NCI-H2029 treated with DMSO at 0.1 percent for 48 hours (cell line): ENCODE results near the gene FNIP2.
"Not testable (repeated sequence)": the region's sequence is repeated elsewhere in the genome, so short reads cannot be mapped to it uniquely, and the experiment has no call there.

Source experiments
- DNase-seq: peaks from one replicate; lab custom pipeline; 2025; lab: John Stamatoyannopoulos, UW

The FNIP2 gene

GRCh38 chr4:158870626-158871334 is 102.0 kb downstream of the FNIP2 start:
- DNase-seq: no peak

- no peak for DNase-seq
Observed at GRCh38 chr4:158871335-158871724, 102.5 kb downstream of the FNIP2 start.

GRCh38 chr4:158873795-158874401 is 105.1 kb downstream of the FNIP2 start:
- no peak for DNase-seq

DNA sequence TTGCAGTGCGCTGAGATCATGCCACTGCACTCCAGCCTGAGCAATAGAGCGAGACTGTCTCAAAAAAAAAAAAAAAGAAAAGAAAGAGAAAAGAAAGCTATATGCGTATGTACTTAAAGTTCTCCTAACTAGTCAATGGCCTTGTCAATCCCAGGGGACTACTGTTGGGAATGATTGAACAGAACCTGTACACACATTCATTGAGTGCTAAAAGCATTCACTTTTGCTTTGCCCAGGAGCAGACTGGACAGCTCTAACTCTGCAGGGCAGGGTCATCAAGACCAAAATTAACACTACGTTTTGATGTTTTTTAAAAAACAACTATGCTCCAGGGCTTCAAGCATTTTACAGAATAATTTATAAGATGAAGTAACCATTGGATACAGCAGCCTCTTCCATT is 106.2 kb downstream of the FNIP2 start:
- no peak for DNase-seq

DNA sequence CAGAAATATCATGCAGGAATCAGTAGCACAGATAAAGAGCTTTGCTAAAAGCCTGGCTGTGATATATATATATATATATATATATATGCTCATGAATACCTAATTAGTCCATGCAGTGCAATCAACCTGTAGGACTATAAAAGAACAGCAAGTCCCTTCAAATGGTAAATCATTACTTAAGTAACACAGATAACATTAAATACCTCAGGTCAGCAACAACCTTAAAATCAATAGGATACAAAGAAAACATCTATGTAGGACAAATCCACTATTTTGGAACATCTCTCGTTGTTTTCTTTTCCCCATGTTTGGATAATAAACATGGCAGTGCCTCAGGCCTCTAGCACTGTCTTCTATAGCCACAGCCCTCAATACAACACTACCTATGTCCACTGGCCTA is 106.6 kb downstream of the FNIP2 start:
- DNase-seq: no peak

DNA sequence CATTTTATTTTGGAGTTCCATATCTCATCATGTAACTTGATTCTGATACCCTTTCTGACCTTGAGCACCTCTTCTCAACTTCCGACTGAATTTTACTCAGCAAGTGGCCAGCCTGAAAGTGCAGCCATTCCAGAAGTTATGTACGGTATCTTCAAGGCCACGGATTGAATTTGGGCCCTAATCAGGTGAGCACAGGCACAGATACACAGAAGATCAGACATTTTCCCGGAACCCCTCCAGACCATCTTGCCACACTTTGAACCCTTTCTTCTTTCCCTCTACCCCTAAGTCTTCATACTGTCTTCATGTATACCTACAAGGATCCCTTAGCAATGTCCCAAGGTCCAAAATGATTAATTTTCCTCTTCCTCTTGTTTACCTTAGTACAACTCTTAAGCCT is 108.2 kb downstream of the FNIP2 start:
- no peak for DNase-seq

- not testable (repeated sequence) for DNase-seq
Observed at GRCh38 chr4:158882142-158882541, 113.3 kb downstream of the FNIP2 start.

DNA sequence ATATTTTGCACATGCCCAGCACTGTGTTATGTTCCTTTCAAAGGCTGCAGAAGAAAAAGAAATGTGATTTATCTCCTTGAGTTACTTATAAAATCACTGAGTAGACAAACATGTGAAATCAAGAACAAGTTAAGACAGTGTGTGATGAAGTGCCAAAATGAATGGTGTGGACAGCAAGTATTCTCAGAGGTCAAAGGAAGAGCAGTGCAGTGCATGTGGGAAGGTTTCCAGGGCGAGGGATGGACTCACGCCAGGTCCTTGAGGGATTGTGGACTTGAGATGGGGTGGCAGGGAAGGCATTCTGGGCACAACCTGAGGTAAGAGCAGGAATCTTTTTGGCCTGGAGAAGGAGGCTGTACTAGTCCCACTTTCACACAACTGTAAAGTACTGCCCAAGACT is 115.5 kb downstream of the FNIP2 start:
- no peak for DNase-seq

DNA sequence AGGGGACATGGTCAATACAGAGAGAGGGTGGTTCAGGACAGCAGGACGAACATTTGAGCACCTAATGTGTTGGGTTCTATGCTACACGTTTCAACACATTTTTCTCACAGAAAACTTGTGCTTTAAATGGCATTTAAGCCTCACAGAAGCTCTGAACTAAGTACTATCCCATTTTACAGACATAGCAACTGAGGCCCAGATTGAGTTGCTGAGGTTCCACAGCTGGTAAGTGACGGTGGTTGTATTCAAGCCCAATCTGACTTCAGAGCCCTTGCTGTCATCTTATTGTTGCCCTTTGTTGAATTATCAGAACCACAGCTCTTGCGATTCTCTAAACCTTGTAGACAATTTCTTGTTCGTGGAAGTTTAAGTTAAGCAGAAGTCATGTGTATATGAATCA is 116.7 kb downstream of the FNIP2 start:
- no peak for DNase-seq

DNA sequence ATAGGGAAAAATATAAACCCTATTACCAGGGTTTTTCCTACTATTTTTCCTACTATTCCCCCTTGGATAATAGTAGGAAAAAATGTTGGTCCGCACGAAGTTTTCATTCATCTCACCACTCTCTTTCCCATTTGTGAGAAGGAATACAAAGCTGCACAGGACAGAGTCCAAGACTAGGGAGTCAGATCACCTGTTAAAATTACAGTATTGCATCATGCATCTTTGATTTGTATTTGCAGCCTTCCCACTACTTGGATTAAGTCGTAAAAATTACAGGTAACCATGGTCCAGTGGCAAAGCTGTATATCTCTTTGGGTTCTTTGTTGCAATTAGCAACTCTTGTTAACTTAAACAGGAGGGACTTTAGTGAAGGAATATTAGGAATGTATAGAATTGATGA is 121.5 kb downstream of the FNIP2 start:
- no peak for DNase-seq

DNA sequence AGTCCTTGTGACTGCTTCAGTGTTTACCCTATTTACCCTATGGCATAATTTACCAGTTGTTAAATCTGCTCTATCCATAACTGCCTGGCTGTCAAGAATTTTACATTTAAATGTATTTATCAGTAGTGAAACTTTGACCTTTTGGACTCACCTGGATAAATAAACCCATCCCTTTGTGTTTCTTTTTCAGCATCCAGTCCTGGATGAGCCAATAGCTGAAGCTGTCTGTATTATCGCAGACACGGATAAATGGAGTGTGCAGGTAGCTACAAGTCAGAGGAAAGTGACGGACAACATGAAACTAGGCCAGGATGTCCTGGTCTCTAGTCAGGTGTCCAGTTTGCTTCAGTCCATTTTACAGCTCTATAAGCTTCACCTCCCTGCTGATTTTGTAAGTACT is 122.4 kb downstream of the FNIP2 start:
- DNase-seq: no peak

- DNase-seq: no peak
Observed at GRCh38 chr4:158894826-158895225, 126.0 kb downstream of the FNIP2 start.

DNA sequence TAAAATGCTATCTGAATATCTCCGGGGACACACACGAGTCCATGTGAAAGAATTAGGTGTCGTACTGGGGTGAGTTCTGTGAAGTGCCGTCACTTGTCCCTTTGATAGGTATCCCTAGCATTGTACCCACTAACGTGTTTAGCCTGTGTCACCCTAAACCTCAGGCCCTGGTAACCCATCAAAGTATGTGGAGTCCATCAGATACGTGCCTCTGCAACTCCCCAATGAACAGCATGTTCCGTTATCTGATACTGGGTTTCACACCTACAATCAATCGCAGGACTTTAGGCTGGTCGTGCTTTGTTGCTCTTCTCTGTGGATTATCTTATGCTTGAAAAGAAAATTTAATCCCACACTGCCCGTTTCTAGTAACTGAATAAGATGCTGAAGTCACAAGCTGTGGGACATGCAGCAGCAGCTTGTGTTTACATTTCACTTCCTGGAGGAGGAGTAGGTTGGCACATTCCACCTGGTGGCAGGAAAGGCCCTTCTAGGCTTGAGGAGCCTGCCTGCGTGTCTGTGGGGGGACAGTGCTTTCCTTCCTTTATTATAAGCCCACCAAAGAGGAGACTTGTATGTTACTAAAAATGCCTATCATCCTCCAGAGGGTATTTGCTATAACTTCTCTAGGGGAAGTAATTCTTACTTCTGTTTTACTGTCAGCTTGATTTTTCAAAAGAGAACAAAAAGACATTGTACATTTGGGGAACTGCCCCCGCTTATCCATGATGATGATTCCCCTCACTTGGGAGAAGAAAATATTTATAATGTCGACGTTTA is 127.2 kb downstream of the FNIP2 start:
- no peak for DNase-seq

DNA sequence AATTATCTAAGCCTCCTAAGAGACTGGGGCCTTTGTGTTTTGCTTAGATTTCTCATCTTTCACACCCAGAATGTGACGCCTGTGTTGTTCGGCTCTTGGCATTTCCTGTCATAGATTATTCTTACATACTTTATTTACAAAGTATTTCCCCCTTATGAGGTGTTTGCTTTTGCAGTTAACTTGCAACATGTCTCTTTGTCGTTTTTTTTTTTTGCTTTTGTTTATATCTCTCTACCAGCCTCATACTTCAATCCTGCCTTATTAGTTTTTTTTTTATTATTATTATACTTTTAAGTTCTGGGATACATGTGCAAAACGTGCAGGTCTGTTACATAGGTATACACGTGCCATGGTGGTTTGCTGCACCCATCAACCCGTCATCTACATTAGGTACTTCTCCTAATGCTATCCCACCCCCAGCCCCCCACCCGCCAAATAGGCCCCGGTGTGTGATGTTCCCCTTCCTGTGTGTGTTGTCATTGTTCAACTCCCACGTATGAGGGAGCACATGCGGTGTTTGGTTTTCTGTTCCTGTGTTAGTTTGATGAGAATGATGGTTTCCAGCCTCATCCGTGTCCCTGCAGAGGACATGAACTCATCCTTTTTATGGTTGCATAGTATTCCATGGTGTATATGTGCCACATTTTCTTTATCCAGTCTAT is 127.9 kb downstream of the FNIP2 start:
- DNase-seq: not testable (repeated sequence)

DNA sequence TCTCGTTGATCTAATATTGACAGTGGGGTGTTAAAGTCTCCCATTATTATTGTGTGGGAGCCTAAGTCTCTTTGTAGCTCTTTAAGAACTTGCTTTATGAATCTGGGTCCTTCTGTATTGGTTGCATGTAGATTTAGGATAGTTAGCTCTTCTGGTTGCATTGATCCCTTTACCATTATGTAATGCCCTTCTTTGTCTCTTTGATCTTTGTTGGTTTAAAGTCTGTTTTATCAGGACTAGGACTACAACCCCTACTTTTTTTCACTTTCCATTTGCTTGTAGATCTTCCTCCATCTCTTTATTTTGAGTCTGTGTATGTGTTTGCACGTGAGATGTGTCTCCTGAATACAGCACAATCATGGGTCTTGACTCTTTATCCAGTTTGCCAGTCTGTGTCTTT is 131.6 kb downstream of the FNIP2 start:
- not testable (repeated sequence) for DNase-seq

GRCh38 chr4:158902280-158903078 is 133.7 kb downstream of the FNIP2 start:
- DNase-seq: not testable (repeated sequence)

DNA sequence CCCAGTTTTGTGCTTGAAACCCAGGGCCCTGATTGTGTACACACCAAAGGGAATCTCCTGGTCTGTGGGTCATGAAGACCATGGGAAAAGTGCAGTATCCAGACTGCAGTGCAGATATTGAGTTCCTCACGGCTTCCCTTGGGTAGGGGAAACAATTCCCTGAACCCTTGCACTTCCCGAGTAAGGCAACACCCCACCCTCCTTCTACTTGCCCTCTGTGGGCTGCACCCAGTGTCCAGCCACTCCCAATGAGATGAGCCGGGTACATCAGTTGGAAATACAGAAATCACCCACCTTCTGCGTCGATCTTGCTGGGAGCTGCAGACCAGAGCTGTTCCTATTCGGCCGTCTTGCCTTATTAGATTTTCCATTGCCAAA is 134.2 kb downstream of the FNIP2 start:
- no peak for DNase-seq

GRCh38 chr4:158903472-158904043 is 134.7 kb downstream of the FNIP2 start:
- no peak for DNase-seq

GRCh38 chr4:158904815-158905214 is 136.0 kb downstream of the FNIP2 start:
- DNase-seq: no peak

GRCh38 chr4:158906073-158906472 is 137.2 kb downstream of the FNIP2 start:
- no peak for DNase-seq

GRCh38 chr4:158912390-158912789 is 143.6 kb downstream of the FNIP2 start:
- no peak for DNase-seq

- no peak for DNase-seq
Observed at GRCh38 chr4:158912806-158913205, 144.0 kb downstream of the FNIP2 start.
